ENCODE results near the gene GDPGP1.

The GDPGP1 gene

DNA sequence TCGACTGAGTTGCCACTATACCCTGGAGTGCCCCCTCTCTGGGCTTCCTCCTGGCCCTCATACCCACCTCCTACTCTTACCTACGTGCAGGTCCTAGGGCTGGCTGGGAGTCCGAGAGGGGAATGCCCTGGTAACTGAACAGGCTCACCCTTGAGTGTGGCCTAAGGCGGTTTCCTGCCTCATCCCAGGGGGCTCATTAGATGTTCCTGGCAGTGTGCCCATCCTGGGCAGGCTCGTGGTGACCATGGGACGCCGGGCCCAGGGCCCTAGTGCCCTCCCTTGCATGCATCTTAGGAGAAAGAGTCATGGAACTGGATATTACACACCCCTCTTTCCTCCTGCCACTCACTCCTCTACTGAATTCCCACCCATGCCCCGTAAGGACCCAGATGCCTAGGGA, 30.1 kb upstream of the GDPGP1 start:
- no peak for DNase-seq (ENCODE audit: low read depth in 1 of 2, low spot score in 1 of 2)

DNA sequence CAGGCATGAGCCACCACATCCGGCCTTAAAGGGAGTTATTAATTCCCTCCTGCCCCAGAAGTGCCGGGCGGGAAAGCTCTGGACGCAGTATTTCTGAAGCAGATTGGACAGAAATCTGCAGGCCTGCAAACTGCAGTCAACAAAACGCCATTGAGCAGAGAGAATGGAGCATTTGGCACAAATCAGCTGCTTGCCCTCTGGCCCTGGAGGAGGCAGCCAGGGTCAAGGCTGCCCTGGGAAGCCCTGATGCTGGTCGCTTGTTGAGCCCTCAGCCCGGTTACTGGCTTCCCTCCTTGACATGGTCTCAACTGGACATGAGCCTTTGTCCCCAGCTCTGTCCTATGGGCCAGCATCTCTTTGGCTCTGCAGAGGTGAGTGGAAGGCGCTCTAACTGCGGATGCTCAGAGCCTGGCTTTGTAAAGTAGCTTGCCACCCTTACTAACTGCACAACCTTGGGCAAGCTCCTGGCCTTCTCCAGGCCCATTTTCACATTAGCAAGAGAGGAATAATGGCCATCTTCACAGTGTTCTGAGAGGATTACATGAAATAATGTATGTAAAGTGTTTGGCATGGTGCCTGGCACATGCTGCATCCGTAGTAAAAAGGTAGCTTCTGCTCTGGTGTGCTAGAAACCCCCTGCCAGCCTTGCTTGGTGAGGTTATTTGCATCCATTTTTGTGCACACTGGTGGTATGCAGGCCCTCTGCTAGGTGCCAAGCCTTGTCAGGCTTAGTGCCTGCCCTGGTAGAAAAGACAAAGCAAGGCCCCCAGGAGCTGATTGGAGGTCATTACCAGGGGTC, 28.8 kb upstream of the GDPGP1 start:
- DNase-seq (ENCODE audit: low read depth in 1 of 2, low spot score in 1 of 2), result no peak

DNA sequence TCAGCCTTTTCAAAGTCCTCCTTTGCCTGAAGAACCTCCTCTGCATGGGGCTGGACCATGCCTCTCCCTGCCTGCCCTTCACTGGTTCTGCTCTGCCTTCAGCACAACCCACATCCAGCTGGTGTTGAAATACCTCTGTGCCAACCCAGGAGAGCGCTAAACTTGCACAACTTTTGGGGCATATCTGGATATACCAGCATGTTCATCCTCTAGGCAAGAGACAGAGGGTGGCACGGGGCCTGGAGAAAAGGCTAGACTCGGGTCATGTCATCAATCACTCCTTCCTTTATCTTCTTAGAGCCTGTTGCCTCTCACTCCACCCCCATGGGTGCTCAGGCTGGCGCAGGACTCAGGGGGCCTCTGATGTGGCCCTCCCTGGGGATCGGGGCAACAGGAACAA, 28.1 kb upstream of the GDPGP1 start:
- no peak for DNase-seq (ENCODE audit: low read depth in 1 of 2, low spot score in 1 of 2)

DNA sequence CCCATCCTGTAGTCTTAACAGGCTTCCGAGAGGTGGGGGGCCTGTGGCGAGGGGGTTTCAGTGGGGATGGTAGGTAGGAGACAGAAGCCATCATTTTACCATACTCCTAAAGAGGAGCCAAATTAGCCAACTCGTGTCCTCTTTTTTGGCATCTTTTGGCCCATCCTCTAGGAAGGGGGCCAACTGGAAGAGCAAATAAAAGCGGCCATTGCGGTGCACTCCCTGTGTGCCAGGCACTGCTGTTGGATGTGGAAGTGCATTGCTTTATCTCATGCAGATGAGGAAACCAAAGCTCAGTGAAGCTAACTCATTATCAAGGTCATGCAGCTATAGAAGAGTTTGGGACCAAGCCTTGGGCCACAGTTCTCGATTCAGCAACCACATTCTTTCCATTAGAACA, 26.8 kb upstream of the GDPGP1 start:
- no peak for DNase-seq (ENCODE audit: low read depth in 1 of 2, low spot score in 1 of 2)

DNA sequence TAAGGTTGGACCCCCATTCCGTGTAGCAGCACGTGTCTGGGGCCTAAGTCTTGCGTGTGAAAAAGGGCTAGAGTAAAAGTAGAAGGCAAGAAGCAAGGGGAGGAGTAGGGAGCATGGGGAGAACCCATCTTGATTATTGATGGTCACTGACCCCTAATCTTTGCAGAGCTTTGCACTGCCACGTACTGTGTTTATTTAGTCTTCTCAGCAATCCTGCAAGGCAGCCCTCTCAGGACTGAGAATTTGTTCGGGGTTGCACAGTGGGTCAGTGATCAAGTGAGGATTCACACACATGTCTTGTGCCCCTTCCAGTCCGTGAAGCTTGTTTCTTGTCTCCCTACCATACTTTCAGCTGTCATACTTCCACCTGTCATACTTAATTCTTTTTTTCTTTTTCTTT, 25.7 kb upstream of the GDPGP1 start:
- no peak for DNase-seq (ENCODE audit: low read depth in 1 of 2, low spot score in 1 of 2)

DNA sequence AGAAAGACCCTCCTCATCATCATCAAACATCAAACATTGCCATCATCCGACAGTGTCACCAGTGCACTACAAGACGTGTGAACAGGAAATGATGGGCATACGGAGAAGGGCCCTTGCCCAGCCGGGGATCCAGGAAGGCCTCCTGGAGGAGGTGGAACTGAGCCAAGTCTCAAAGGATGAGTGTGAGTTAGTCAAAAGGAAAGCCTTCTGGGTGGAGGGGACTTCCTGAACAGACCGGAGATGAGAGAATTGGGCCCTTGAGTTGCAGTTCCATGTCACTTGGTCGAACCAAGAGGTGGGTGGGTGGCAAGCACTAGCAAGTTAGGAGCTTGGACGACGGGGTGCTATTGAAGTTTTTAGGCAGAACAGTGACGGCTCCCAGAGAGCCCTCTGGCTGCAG, 24.4 kb upstream of the GDPGP1 start:
- DNase-seq (ENCODE audit: low read depth in 1 of 2, low spot score in 1 of 2), result no peak

DNA sequence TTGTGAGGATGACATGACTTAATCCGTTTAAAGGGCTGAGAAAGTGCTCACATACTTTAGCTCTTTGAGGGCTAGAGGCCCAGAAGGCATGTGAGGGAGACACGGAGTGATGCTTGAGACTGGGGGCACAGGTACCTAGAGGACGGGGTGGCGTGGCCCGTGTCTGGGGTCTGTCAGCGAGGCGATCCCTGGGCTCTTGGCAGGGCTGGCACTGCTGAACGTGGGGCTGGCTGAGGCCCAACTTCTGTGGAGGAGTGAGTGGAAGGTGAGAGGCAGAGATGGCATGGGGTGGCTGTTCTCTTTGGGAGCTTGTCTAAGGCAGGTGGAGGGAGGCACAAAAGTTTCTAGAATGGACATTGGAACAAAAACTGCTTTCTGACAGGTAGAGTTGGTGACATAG, 23.4 kb upstream of the GDPGP1 start:
- DNase-seq (ENCODE audit: low read depth in 1 of 2, low spot score in 1 of 2), result no peak

DNA sequence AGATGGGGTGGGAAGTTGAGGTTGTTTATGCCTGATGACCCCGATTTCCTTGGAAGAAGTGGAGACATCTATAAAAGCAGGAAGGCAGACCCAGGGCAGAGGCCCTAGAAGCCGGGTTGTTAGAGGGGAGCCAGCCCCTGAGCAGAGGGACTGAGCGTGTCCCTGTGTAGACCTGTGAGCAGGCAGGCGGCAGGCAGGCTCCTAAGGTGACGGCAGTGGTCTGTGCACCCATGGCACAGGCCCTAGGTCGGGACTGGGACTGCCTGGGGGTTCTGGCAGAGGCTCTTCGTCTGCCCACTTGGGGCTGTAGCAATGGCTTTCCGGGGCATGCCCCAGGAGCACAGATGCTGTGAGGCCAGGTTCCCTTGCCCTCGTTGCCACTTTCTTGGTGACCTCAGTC, 23.0 kb upstream of the GDPGP1 start:
- DNase-seq (ENCODE audit: low read depth in 1 of 2, low spot score in 1 of 2), result no peak

DNA sequence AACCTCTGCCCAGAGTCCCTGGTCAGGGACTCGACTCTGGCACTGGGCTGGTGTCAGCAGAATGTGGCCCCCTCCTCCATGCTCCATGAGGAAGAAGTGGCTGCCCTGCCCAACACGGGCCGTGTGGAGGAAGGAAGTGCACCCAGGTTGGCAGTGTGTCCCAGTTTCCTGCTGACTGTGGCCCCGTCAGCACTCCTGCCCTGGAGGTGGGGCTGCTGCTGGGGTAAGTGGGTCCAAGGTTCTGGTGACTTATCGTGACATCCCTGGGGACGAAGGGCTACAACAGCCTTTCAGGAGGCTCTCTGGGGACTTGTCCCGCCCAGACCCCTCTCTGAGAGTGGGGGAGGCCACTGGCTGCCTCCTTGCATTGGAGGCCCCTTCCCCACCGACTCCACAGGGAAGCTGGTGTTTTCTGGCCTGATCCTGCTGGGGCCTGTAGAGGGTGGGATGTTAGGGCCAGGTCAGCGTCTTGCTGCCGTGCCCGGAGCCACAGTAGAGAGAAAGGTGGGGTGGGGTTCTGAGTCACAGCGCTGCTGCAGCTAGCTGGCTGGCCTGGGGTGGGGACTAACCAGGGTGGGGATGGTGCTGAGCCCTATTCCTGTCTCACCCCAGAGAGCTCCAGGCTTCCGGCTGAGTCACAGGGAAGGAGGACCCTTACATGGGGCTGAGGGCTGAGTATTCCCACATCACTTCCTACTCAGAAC, 22.4 kb upstream of the GDPGP1 start:
- DNase-seq (ENCODE audit: low read depth in 1 of 2, low spot score in 1 of 2), result no peak

DNA sequence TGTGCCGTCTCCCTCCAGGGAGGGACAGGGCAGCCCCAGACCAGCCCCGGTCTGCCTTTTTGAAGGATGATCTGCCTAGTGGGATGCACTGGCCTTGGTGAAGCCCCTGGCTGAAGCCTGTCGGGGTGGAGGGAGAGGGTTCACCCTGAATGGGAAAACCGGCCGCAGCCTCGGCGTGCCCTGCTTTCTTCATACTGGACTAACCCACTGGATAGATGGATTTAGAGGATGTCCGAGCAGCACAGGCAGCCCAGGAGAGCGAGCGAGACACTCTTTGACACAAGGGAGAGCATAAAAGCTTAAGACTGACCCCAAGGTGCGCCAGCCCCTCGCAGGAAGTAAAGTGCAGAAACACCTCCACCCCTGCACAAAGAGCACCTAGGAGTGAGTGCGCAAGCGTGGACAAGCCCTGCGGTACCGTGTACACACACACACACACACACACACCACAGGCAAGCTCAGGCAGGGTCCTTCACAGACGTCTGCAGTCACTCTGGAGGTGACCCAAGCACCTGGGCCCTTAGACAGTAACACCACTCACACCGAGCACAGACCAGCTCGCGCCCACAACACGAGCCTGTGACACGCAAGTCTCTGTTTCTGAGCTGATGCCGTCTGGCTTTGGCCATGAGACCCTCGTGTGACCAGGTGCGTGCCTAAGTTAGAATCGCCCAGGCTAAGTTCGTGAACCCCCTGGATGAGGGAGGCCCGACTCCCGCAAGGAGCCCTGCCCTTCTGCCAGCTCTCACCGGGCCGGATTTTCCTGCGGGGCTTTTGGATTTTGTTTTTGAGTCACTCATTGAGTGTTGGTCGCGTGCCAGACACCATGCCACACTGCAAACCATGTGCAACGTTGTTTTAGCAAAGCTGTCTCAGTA, 21.5 kb upstream of the GDPGP1 start:
- no peak for DNase-seq (ENCODE audit: low read depth in 1 of 2, low spot score in 1 of 2)

DNA sequence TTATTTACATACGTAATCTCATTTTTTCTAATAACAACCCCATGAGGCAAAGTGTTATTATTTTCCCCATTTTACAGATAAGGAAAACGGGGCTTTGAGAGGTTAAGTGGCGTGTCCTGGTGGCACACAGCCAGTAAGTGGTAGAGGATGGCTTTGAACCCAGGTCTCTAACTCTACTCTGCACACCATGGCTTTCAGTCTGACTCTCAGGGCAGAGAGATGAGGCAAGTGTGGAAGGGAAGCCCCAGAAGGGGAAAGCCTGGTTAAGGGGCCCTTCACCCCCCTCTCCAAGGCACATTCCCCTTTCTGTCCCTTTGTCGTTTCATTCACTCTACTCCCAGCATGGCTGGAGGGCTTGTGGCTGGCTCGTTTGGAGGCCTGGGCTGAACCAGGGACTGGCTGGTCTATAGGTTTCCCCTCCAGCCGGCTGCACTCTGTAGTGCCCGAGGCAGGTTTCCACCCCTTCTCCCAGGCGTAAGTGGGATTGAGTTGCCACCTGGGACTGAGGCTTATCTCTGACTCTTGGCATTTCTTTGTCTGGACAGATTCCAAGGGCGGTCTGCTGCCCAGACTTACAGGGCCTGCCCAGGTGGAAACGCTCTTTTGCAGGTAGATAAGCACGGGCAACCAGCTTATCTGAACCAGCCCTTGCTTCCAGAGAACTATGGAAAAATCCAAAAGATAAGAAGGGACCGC, 20.7 kb upstream of the GDPGP1 start:
- DNase-seq (ENCODE audit: low read depth in 1 of 2, low spot score in 1 of 2), result no peak

DNA sequence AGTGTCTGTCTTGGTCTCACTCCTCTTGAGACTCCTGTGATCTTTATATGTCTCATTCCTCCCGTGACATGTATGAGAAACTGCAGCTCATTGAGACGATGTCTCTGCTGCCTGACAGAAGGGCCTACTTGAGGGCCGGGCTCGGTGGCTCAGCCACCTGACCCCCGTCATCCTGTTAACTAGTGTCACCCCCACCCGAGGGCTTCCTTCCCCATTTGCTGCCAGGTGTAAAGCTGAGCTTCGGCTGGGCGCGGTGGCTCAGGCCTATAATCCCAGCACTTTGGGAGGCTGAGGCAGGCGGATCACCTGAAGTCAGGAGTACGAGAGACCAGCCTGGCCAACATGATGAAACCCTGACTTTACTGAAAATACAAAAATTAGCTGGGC, 20.2 kb upstream of the GDPGP1 start:
- DNase-seq (ENCODE audit: low read depth in 1 of 2, low spot score in 1 of 2), result no peak

DNA sequence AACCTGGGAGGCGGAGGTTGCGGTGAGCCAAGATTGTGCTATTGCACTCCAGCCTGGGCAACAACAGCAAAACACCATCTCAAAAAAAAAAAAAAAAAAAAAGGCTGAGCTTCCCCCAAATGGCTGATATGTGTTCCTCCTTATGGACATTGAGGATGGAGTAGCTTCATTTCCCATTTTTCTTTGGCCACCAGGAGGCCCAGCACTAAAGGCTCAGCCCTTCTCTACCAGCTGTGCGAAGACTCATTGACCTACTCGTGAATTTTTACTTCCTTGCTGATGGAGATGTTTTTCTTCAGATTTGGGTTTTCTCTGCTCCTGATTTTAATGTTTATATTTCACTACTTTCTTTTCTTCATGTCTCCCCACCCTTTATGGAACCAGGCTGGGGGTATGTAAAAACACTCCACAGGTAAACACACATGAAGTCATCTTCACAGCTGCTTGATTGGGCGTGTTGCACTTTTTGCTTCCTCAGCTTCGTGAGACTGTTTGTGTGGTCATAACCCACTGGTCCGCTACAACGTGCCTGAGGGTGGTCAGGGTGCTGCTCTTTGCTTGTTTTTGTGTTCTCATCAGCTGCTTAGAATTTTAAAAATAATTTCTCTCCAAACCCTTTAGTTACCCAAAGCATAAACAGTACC, 19.3 kb upstream of the GDPGP1 start:
- no peak for DNase-seq (ENCODE audit: low read depth in 1 of 2, low spot score in 1 of 2)

DNA sequence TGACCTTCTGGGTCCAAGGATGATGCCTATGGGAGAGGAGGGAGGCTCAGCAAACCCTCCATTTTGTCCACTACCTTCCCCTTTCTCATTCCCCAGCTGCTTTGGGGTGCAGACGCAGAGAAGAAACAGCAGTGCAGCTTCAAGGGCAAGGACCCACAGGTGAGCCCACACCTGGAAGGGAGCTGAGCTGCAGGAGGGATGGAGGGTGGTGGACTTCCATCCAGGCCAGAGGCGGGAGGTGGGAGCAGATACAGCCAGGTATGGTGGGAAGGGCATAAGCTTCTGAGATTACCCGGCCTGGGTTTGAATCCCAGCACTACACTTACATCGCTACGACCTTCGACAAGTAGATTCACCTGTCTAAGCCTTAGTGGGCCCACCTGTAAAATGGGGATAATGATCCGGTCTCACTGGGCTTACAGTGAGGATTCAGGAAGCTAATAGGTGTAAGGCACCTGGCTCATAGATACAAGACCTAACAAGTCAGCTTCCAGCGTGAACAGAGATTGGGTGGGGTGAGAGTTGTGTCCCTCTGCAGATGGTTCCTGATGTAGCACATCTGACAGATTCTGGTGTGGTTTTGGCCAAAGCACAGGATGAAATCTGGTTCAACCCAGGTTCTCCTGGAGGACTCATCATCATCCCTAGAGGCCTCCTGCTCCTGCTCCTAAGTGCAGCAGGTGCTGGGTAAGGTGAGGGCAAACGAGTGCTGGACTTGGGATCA, 16.2 kb upstream of the GDPGP1 start:
- no peak for DNase-seq (ENCODE audit: low read depth in 1 of 2, low spot score in 1 of 2)

DNA sequence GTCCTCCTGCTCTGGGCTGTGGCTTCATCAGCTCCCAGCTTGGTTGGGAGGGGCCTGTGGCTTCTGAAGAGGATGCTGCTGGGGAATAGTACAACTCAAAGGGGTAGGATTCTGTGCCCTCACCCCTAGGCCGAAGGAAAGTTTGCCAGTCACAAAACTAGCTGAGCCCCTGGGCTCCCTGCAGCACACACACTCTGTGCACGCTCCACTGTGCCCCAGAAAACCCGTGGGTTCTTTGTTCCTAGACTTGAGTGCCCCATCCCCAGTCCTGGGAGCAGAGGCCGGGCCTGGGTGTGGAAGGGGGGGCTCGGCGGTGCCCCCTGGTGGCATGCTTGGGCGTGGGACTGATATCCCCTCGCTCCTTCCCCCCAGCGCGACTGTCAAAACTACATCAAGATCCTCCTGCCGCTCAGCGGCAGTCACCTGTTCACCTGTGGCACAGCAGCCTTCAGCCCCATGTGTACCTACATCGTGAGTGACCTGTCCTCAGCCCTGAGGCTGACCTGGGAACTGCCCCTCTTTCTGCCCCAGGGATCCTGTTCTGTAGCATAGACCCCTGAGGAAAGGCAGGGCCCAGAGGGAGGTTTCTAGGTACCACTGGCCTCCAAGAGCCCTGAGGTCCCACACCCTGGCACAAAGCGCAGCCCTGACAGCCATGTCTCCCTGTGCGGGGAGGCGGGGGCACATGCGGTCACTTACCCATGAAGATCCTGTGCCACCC, 14.4 kb upstream of the GDPGP1 start:
- DNase-seq (ENCODE audit: low read depth in 1 of 2, low spot score in 1 of 2), result peak in 1 of 2 donors; percentile 40

DNA sequence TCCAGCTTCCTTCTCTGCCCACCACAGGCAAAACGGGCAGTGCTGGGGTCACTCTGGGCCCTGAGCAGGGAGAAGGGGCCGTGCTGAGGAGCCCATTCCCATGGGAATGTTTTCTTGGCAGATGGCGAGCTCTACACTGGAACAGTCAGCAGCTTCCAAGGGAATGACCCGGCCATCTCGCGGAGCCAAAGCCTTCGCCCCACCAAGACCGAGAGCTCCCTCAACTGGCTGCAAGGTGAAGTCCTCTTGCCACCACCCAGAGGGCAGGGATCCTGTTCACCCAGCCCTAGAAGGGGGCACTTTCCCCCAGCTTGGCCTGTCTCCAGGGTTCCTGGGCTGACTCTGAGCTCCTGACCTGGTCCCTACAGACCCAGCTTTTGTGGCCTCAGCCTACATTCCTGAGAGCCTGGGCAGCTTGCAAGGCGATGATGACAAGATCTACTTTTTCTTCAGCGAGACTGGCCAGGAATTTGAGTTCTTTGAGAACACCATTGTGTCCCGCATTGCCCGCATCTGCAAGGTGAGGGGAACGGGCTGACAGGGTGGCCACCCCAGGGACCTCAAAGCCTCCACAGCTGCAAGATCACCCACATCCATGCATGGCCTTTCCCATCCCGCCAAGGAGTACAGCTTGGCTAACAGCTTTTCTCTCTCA, 12.6 kb upstream of the GDPGP1 start:
- no peak for DNase-seq (ENCODE audit: low read depth in 1 of 2, low spot score in 1 of 2)

DNA sequence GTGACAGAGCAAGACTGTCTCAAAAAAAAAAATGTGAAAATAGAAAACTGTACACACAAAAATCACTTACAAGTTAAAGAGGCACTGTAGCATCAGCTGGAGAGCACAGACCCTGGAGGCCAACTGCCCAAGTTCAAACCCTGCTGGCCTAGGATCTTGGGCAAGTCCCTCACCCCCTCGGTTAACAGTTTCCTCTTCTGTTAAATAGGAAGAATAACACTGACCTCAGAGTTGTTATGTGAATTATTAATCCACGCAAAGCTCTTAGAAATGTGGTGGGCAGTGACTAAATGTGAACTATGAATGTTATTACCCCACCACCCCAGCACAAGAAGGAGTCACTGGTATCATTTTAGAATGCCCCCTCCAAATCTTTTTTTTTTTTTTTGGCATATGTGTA, 11.5 kb upstream of the GDPGP1 start:
- no peak for DNase-seq (ENCODE audit: low read depth in 1 of 2, low spot score in 1 of 2)

DNA sequence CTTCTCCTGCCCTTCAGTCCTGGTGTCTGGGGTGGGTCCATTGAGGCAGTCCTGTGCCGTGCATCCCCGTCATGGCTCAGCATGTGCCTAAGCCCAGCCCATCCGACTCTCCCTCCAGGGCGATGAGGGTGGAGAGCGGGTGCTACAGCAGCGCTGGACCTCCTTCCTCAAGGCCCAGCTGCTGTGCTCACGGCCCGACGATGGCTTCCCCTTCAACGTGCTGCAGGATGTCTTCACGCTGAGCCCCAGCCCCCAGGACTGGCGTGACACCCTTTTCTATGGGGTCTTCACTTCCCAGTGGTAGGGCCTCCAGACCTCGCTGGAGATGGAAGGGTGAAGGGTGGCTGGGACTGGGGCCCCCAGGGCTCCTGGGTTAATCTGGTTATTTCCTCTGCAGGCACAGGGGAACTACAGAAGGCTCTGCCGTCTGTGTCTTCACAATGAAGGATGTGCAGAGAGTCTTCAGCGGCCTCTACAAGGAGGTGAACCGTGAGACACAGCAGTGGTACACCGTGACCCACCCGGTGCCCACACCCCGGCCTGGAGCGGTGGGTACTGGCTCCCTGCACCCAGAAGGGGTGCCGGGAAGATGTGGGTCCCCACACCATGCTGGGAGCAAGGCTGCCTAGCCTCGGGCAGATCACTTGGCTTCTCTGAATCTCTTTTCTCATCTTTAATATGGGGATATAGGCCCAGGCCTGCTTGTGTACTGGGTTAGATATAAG, 10.4 kb upstream of the GDPGP1 start:
- no peak for DNase-seq (ENCODE audit: low read depth in 1 of 2, low spot score in 1 of 2)
